Gastrocnemius medialis (tissue), 4 donors: ENCODE data around the gene FADS3.

Experiments used
- CTCF ChIP-seq, 5 experiments: fragments of 450-650 bp in 3 of 5; fragments of 200-600 bp in 2 of 5; sonication (generic) in 2 of 5; IDR thresholded peaks in 4 of 5; conservative IDR thresholded peaks in 1 of 5; 1 replicate in 4 of 5; 2 replicates in 1 of 5; pipeline ENCODE4 v1.5.1; 2016 to 2019; ENCODE audit warnings: antibody characterized with exemption in 5 of 5, mild to moderate bottlenecking in 3 of 5, moderate library complexity in 3 of 5
- POLR2A ChIP-seq, 2 donors: fragments of 450-650 bp; IDR thresholded peaks; one replicate each; pipeline ENCODE4 v1.6.1; 2017; ENCODE audit warnings: antibody characterized with exemption in 2 of 2, mild to moderate bottlenecking in 2 of 2, moderate library complexity in 2 of 2

GRCh38 chr11:61828629-61829407 lies 62.5 kb downstream of the FADS3 start:
- TF ChIP-seq CTCF (IDR thresholded peaks at IDR 0.05 in 4 of 5, conservative IDR thresholded peaks at IDR 0.05 in 1 of 5), result peak in 1 of 5 experiments; percentile 47
- TF ChIP-seq POLR2A (IDR thresholded peaks at IDR 0.05), result no peak
